Keratinocyte (primary cell): ENCODE data around the gene NGDN. TPM values are rescaled to one million over a fixed set of nuclear protein-coding genes. Genes with fewer than 3 reads are reported as not detected.

Experiments
- DNase-seq: peaks from one replicate; pipeline ENCODE4 v3.0.0-alpha.2; 2011; ENCODE audit warnings: low read depth, missing footprints, low spot score
- FAIRE-seq: peaks from 2 replicates; lab custom pipeline; 2011; peaks lifted over from hg19 to GRCh38; lab: Jason Lieb, UNC
- H2AFZ ChIP-seq: 2 replicates; pipeline ENCODE4 v1.6.0; 2012; ENCODE audit warnings: low read length, control low read depth, inconsistent platforms; ENCODE audit not compliant: control insufficient read depth
- H3K27ac ChIP-seq: 2 replicates; pipeline ENCODE4 v1.5.1; 2011; ENCODE audit warnings: low read length; ENCODE audit not compliant: control insufficient read depth, insufficient read depth
- H3K27me3 ChIP-seq: 3 replicates; pipeline ENCODE4 v1.6.0; 2011; ENCODE audit warnings: low read length; ENCODE audit not compliant: control insufficient read depth, insufficient read depth; ENCODE audit errors: extremely low read depth
- H3K36me3 ChIP-seq, 2 experiments: 2 replicates in 1 of 2; 3 replicates in 1 of 2; pipeline ENCODE4 v1.5.1; 2011; ENCODE audit warnings: low read length in 2 of 2, mild to moderate bottlenecking in 1 of 2; ENCODE audit not compliant: control insufficient read depth in 2 of 2, insufficient read depth in 2 of 2; ENCODE audit errors: extremely low read depth in 1 of 2
- H3K4me1 ChIP-seq: 3 replicates; pipeline ENCODE4 v1.5.1; 2011; ENCODE audit warnings: low read length; ENCODE audit not compliant: control insufficient read depth, insufficient read depth; ENCODE audit errors: extremely low read depth
- H3K4me2 ChIP-seq: 3 replicates; pipeline ENCODE4 v1.6.0; 2011; ENCODE audit warnings: low read depth, low read length; ENCODE audit not compliant: control insufficient read depth, insufficient read depth; ENCODE audit errors: extremely low read depth
- H3K4me3 ChIP-seq, 3 experiments: fragments of 200-600 bp in 1 of 3; sonication (generic) in 1 of 3; 2 replicates in 2 of 3; 3 replicates in 1 of 3; pipeline ENCODE4 v1.5.1; 2011 to 2016; ENCODE audit warnings: low read length in 3 of 3, mild to moderate bottlenecking in 3 of 3, control low read depth in 2 of 3, inconsistent platforms in 1 of 3, low read depth in 1 of 3, mixed read lengths in 1 of 3, mixed run types in 1 of 3, moderate library complexity in 1 of 3; ENCODE audit not compliant: control insufficient read depth in 2 of 3, insufficient read depth in 2 of 3; ENCODE audit errors: extremely low read depth in 1 of 3
- H3K79me2 ChIP-seq: 2 replicates; pipeline ENCODE4 v1.6.0; 2012; ENCODE audit warnings: low read length; ENCODE audit not compliant: control insufficient read depth, insufficient read depth
- H3K9ac ChIP-seq: 3 replicates; pipeline ENCODE4 v1.6.0; 2011; ENCODE audit warnings: low read length; ENCODE audit not compliant: control insufficient read depth, insufficient read depth; ENCODE audit errors: extremely low read depth
- H3K9me1 ChIP-seq: 3 replicates; pipeline ENCODE4 v1.6.0; 2011; ENCODE audit warnings: low read length; ENCODE audit not compliant: control insufficient read depth, insufficient read depth; ENCODE audit errors: extremely low read depth
- H3K9me3 ChIP-seq: 2 replicates; pipeline ENCODE4 v1.5.1; 2012; ENCODE audit warnings: low read depth, low read length; ENCODE audit not compliant: control insufficient read depth
- H4K20me1 ChIP-seq: 3 replicates; pipeline ENCODE4 v1.6.0; 2011; ENCODE audit warnings: low read length; ENCODE audit not compliant: control insufficient read depth, insufficient read depth; ENCODE audit errors: extremely low read depth
- CTCF ChIP-seq, 3 experiments: IDR thresholded peaks in 1 of 3; conservative IDR thresholded peaks in 1 of 3; optimal IDR thresholded peaks in 1 of 3; 2 replicates in 2 of 3; 3 replicates in 1 of 3; pipeline versions ENCODE3 to v1.5.1; 2011; ENCODE audit warnings: low read length in 3 of 3, mild to moderate bottlenecking in 3 of 3, moderate library complexity in 2 of 3, control low read depth in 1 of 3, inconsistent platforms in 1 of 3; ENCODE audit not compliant: insufficient read depth in 2 of 3; ENCODE audit errors: extremely low read depth in 1 of 3
- EZH2 ChIP-seq: IDR thresholded peaks from one replicate; pipeline ENCODE4 v1.6.1; 2012; ENCODE audit warnings: inconsistent platforms, mild to moderate bottlenecking, low read length, moderate library complexity
- dilution Hi-C: fragments of 300-500 bp; cut with MboI; formaldehyde crosslinking; loops from one replicate; pipeline ENCODE4 v1.7.0; 2020; ENCODE audit warnings: low sequenced_read_pairs; ENCODE audit not compliant: extremely low pct_ligation_motif_present
- polyA minus RNA-seq, 3 experiments: library from RNA; depleted of rRNA, polyadenylated mRNA; stranded (reverse); fragments of >200 nt; gene quantifications; 1 replicate in 1 of 3; 2 replicates in 1 of 3; 3 replicates in 1 of 3; pipeline ENCODE4 v1.2.3, GENCODE V29; 2011
- polyA plus RNA-seq, 5 experiments: library from polyadenylated mRNA; depleted of rRNA in 3 of 5; stranded (reverse) in 3 of 5; stranded (forward) in 1 of 5; unstranded in 1 of 5; fragments of >200 nt; gene quantifications; 1 replicate in 1 of 5; 2 replicates in 3 of 5; 3 replicates in 1 of 5; pipeline versions ENCODE4 v1.2.1 to v1.2.3, GENCODE V29; 2011 to 2012; ENCODE audit warnings: missing spikeins in 2 of 5, low read depth in 1 of 5, low replicate concordance in 1 of 5

NGDN gene
- polyA plus RNA-seq: 42.3 to 58.7 TPM (median 50.6 TPM) in 3 replicates
- 74.0 TPM for polyA plus RNA-seq (2011; ENCODE audit: low read depth)
- polyA plus RNA-seq (2011; cell fraction: cytosol; rRNA removed): 34.0 and 49.2 TPM in 2 replicates
- polyA plus RNA-seq (2011; cell fraction: nucleus; rRNA removed): 54.1 and 74.9 TPM in 2 replicates
- polyA plus RNA-seq (2012; ENCODE audit: low replicate concordance): 42.1 and 55.5 TPM in 2 replicates
- 11.3 to 27.9 TPM (median 18.4 TPM) in 3 replicates for polyA minus RNA-seq
- 11.7 TPM for polyA minus RNA-seq (2011; cell fraction: cytosol; rRNA and poly(A)+ RNA removed)
- polyA minus RNA-seq (2011; cell fraction: nucleus; rRNA and poly(A)+ RNA removed): 16.7 and 26.5 TPM in 2 replicates

- H3K79me2 ChIP-seq: peaks cover 20% of the 10 kb centered on the region
- dilution Hi-C loops: no loop called here
- H3K4me3 ChIP-seq: peak within 1 kb of the TSS; percentile 85 to 92 (median 86)
- peak within 1 kb of the TSS; percentile 89 for H3K4me2 ChIP-seq
- H3K27ac ChIP-seq: peak within 1 kb of the TSS; percentile 84
- H3K4me1 ChIP-seq: peaks cover 11% of the 10 kb centered on the region
- H2AFZ ChIP-seq: peak within 1 kb of the TSS; percentile 100
- peak; percentile 99 for DNase-seq
- peak; percentile 97 for FAIRE-seq
- H3K9me1 ChIP-seq: no peaks in the 10 kb centered on the region
- H3K27me3 ChIP-seq: no peaks in the 10 kb centered on the region
- TF ChIP-seq CTCF (optimal IDR thresholded peaks at IDR 0.05 in 1 of 3, IDR thresholded peaks at IDR 0.05 in 1 of 3, conservative IDR thresholded peaks at IDR 0.05 in 1 of 3; ENCODE audit: extremely low read depth in 1 of 3, insufficient read depth in 2 of 3, low read length in 3 of 3) (peak; percentile 73 to 92 (median 89)), EZH2 (no peak)
- H4K20me1 ChIP-seq: no peaks in the 10 kb centered on the region
- H3K9me3 ChIP-seq: no peaks in the 10 kb centered on the region
- H3K9ac ChIP-seq: peak within 1 kb of the TSS; percentile 90
- H3K36me3 ChIP-seq: peaks cover 6 to 12% of the 10 kb centered on the region in 2 experiments
Measured at GRCh38 chr14:23469127-23469905, at the start of gene NGDN. Gene NGDN (plus strand): TSS chr14:23469703. CDS start chr14:23469716, 13 bp downstream.

- H3K9me3 ChIP-seq: no peaks in the 10 kb centered on the region
- H3K4me3 ChIP-seq: no peak overlapping the region
- no peaks in the 10 kb centered on the region for H3K9me1 ChIP-seq
- H3K9ac ChIP-seq: no peak overlapping the region
- peaks cover 4% of the 10 kb centered on the region for H3K27me3 ChIP-seq
- no peaks in the 10 kb centered on the region for H3K4me1 ChIP-seq
- H3K36me3 ChIP-seq: no peaks in the 10 kb centered on the region
- no peaks in the 10 kb centered on the region for H3K79me2 ChIP-seq
- dilution Hi-C loops: no loop called here
- H4K20me1 ChIP-seq: no peaks in the 10 kb centered on the region
- TF ChIP-seq EZH2 (no peak), CTCF (optimal IDR thresholded peaks at IDR 0.05 in 1 of 3, IDR thresholded peaks at IDR 0.05 in 1 of 3, conservative IDR thresholded peaks at IDR 0.05 in 1 of 3; ENCODE audit: extremely low read depth in 1 of 3, insufficient read depth in 2 of 3, low read length in 3 of 3) (no peak)
- H3K27ac ChIP-seq: no peak overlapping the region
- FAIRE-seq: no peak
- H2AFZ ChIP-seq: no peak overlapping the region
- H3K4me2 ChIP-seq: no peak overlapping the region
- no peak for DNase-seq
Measured at GRCh38 chr14:23421594-23421993, 47.9 kb upstream of the NGDN start.
